HG03095 (cell line): ENCODE measurements around the gene OST4.
A peak's percentile ranks its signal among the peaks of the same experiment; 100 is the strongest.
"Not testable (repeated sequence)": the region's sequence is repeated elsewhere in the genome, so short reads cannot be mapped to it uniquely, and the experiment has no call there.

Source experiments
- ATAC-seq: cut with Tn5 transposase; IDR thresholded peaks from one replicate; pipeline ENCODE4 v1.9.1; 2021; ENCODE audit warnings: moderate library complexity; ENCODE audit not compliant: unreplicated experiment

OST4 gene

DNA sequence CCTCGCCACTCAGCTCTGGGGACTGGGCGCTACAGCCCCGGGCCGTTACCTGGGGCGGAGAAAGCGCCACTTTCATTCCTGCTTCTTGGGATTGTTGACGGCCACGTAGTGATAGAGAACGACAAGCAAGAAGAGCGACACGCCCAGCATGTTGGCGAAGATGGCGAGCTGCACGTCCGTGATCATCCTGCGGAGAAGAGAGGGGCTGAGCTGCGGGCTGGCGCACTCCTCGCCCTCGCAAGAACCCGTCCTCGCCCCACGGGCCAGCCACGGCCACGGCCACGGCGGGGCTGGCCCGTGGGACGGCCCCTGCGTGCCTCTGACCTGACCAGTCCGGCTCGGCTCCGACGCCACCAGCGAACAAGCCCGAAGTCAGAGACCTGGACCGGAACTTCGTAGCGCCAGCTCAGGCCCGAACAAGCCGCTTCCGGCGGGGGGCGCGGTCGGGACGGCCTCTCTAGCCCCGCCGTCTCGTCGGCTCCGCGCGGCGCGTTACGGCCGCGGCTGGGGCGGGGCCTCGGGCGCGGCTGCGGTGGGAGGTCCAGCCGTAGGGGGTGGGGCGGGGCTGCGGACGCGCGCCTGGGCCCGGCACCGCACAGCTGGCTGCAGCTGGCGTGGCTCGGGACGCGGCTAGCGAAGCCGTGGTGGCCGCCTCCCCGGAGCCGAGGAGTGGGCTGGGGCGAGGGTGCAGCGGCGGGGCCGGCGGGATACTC is at the start of gene OST4:
OST4 (minus strand) TSS at position 378 of the 713 bp plus-strand sequence.
- ATAC-seq: peak; percentile 76

GRCh38 chr2:27119330-27119670 is 47.8 kb upstream of the OST4 start:
- not testable (repeated sequence) for ATAC-seq

- ATAC-seq: no peak
Observed at GRCh38 chr2:27118525-27119329, 47.3 kb upstream of the OST4 start, which contains the start of gene CGREF1. Gene CGREF1, minus strand, starts transcription at chr2:27119128. Its CDS starts 14,762 bp downstream, at chr2:27104366.

- ATAC-seq: no peak
Observed at GRCh38 chr2:27117995-27118524, 46.6 kb upstream of the OST4 start.

GRCh38 chr2:27115519-27115918 is 44.1 kb upstream of the OST4 start:
- ATAC-seq: no peak

DNA sequence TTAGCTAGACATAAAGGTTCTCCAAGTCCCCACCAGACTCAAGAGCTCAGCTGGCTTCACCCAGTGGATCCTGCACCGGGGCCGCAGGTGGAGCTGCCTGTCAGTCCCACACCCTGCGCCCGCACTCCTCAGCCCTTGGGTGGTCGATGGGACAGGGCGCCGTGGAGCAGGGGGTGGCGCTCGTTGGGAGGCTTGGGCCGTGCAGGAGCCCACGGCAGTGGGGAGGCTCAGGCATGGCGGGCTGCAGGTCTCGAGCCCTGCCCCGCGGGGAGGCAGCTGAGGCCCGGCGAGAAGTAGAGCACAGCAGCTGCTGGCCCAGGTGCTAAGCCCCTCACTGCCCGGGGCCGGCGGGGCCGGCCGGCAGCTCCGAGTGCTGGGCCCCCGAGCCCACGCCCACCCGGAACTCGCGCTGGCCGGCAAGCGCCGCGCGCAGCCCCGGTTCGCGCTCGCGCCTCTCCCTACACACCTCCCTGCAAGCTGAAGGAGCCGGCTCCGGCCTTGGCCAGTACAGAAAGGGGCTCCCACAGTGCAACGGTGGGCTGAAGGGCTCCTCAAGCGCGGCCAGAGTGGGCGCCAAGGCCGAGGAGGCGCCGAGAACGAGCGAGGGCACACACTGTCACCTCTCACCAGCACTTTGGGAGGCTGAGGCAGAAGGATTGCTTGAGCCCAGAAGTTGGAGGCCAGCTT is 40.1 kb upstream of the OST4 start:
- ATAC-seq: not testable (repeated sequence)

DNA sequence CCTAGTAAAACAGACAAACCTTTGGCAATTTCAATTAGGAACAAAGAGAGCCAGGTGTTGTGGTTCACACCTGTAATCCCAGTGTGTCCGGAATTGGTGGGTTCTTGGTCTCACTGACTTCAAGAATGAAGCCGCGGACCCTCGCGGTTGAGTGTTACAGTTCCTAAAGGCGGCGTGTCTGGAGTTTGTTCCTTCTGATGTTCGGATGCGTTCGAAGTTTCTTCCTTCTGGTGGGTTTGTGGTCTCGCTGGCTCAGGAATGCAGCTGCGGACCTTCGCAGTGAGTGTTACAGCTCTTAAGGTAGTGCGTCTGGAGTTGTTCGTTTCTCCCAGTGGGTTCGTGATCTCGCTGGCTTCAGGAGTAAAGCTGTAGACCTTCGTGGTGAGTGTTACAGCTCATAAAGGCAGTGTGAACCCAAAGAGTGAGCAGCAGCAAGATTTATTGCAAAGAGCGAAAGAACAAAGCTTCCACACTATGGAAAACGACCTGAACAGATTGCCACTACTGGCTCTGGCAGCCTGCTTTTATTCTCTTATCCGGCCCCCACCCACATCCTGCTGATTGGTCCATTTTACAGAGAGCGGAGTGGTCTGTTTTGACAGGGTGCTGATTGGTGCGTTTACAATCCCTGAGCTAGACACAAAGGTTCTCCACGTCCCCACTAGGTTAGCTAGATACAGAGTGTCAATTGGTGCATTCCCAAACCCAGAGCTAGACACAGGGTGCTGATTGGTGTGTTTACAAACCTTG is 39.3 kb upstream of the OST4 start:
- not testable (repeated sequence) for ATAC-seq

DNA sequence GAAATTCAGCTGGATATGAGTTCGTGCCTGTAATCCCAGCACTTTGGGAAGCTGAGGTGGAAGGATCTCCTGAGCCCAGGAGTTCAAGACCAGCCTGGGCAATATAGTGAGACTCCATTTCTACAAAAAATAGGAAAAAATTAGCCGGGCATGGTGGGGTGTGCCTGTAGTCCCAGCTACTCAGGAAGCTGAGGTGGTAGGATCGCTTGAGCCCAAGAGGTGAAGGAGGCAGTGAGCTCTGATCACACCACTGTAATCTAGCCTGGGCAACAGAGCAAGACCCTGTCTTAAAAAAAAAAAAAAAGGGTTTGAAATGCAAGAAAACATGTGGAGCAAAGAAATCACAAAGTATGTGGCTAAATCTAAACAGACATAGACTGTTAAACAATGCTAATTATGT is 37.6 kb upstream of the OST4 start:
- no peak for ATAC-seq

DNA sequence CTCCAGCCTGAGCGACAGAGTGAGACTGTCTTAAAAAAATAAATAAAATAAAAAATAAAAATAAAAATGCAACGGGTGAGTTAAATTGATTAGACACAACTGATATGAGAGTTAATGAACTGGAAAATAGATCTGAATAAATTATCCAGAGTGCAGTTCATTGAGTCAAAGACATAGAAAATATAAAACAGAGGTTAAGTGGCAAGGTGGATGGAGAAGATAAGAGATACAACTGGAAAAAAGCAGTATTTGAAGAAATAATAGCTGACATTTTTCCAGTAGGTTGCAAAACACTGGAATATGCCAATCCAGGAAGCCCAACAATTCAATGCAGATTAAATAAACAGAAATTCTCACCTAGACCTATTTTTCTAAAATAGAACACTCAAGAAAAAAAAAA is 36.8 kb upstream of the OST4 start:
- ATAC-seq: no peak

- no peak for ATAC-seq
Observed at GRCh38 chr2:27105981-27106380, 34.5 kb upstream of the OST4 start.

DNA sequence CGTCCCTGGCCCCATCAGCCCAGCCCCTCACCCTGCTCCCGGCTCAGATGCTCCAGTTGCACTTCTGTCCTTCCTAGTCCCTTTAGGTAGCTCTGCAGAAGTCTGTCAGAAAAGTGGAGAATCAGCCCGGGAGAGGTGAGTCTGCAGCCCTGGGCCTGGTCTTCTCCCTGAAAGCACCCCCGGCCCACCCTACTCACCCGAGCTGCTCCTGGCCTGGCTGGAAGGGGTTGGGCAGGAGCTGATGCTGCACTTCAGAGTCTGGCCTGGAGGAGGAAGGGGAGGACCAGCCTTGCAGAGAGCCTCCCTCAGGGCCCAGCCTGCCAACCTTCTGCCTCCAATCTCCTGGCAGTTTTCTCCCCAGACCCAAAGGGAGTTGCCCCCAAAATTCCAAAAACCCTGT is 30.9 kb upstream of the OST4 start:
- ATAC-seq: no peak

GRCh38 chr2:27100036-27100435 is 28.6 kb upstream of the OST4 start:
- ATAC-seq: no peak

GRCh38 chr2:27099334-27099955 is 28.0 kb upstream of the OST4 start:
- ATAC-seq: no peak

- ATAC-seq: no peak
Observed at GRCh38 chr2:27097341-27097740, 25.9 kb upstream of the OST4 start.

DNA sequence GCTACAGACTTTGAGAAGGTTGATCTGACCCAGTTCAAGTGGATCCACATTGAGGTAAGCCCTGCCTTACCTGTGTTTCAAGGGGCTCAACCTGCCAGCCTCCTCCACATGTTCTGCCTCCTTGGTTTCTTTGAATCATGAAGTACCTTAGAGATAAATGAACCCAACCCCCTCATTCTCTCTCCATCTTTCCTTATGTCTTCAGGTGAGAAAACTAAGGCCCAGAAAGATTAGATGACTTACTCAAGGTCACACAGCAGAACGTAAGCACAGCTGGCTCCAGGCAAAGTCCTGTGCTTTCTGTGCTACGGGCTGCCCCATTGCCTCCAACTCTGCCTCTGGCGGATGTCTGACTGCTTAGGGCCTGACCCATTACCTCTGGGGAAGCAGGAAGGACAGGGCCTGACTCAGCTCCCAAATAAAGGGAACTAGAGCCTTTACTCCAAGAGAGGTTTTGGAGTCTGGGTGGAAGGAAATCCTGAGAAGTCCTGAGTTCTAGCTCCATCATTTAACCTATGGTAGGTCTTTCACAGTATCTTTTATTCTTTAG is 25.4 kb upstream of the OST4 start:
- no peak for ATAC-seq

DNA sequence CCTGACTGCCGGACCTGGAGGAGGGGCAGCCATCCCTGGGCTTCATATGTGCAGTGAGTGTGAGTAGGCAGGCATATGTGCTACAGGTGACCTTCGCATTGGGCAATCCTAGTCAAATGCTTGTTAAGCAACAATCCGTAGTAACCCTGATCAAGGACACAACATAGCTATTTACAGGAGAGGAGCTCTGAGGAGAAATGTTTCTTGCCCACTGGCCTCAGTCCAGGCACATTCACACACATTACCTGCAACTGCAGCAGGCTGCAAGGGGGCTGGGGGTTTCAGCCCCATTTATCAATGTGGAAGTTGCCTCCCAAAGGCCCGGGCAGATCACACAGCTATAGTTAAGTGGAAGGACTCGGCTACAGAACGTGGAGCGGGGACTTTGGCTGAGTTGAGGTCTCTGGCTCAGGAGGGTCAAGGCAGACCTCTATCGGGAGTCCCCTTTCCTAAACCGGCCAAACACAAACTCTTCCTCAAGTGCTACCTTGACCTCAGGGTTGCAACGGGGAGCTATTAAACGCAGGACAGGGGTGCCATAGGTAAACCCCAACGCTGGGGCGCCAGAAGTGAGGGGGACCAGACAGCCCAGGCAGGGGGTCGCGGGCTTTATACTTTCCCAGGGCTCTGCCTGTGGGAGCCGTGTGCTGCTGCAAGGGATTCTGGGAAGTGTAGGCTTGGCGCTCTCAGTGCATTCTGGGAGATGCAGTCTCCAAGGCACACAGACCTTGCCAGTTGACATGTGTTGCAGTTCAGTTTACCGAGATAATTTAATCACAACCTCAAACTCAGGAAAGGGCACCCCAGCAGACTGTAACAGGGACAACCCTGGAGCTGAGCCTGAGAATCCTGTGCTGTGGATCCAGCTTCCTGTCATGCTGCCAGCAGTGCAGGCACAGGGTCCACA is 24.5 kb upstream of the OST4 start:
- no peak for ATAC-seq

DNA sequence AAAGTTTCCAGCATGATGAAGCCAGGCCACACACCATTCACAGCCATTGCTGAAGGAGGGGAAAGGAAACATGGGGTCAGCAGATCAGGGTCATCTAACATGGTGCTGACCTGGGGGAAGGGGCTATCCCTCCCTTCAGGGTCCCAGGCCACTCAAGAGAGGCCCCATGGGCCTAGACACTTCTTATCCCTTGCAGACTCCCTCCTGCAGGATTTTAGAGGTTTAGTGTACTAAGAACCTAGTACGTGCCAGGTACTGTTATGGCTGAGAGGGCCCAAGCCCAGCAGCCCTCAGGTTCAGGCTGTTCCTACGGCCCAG is 23.9 kb upstream of the OST4 start:
- ATAC-seq: no peak

GRCh38 chr2:27094353-27094984 is 23.0 kb upstream of the OST4 start:
- ATAC-seq: no peak
